ENCODE results near the gene BIRC3.

GRCh38 chr11:102364991-102365390, 47.7 kb downstream of the BIRC3 start:
- TF ChIP-seq EZH2 (IDR thresholded peaks at IDR 0.05; ENCODE audit: insufficient read depth, poor library complexity, severe bottlenecking) (no peak), EZH2phosphoT487 (IDR thresholded peaks at IDR 0.05; ENCODE audit: insufficient read depth, low read depth) (no peak)
